Measurements from ENCODE around the gene CBARP.

Gene CBARP

GRCh38 chr19:1181606-1182005, 56.2 kb downstream of the CBARP start:
- H3K9me3 ChIP-seq (ENCODE audit: control insufficient read depth, low read length), result no peaks in the 10 kb centered on the region
- peaks cover 3% of the 10 kb centered on the region for H3K4me1 ChIP-seq (ENCODE audit: control insufficient read depth, insufficient read depth, low read length, poor library complexity, severe bottlenecking)
- H3K4me3 ChIP-seq (ENCODE audit: extremely low read depth, insufficient read depth, low read length, poor library complexity, severe bottlenecking), result no peak overlapping the region
- H3K36me3 ChIP-seq (ENCODE audit: control insufficient read depth, insufficient read depth, low read length), result no peaks in the 10 kb centered on the region
- WGBS, 2 experiments (ENCODE audit: insufficient coverage in 2 of 2), result 93 to 97% methylated on average over 10 to 11 of the region's 11 CpGs
- no peak overlapping the region for H3K27ac ChIP-seq (ENCODE audit: low read depth, low read length, severe bottlenecking)

All from mesodermal cell (in vitro differentiated cells).